HG03159 (cell line): ENCODE measurements around the gene CACNA2D2.

ENCODE experiments used
- ATAC-seq: cut with Tn5 transposase; IDR thresholded peaks from one replicate; pipeline ENCODE4 v1.9.1; 2021; ENCODE audit warnings: mild to moderate bottlenecking, moderate library complexity; ENCODE audit not compliant: unreplicated experiment

CACNA2D2 gene

DNA sequence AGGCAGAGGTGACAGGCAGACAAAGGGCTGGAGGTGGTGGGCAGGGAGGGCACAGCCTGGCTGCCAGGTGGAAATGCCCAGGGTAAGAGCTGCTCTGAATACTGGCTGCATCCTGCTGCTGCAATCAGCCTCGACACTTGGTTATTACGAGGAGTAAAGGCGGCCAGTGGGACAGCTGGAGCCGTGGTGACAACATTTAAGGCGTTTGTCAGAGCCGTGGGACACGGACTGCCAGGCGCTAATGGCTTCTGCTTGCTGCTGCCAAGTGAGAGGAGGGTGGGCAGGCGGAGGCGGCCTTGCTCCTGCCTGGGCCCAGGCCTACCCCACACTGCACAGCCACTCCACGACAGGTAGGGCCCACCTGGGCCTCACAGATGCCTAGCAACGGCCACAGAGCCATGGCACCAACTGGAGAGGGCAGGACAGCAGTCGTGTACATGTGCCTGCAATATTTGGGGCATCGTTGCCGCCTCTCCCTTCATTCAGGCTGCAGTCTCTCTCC, 94.9 kb downstream of the CACNA2D2 start:
- no peak for ATAC-seq

DNA sequence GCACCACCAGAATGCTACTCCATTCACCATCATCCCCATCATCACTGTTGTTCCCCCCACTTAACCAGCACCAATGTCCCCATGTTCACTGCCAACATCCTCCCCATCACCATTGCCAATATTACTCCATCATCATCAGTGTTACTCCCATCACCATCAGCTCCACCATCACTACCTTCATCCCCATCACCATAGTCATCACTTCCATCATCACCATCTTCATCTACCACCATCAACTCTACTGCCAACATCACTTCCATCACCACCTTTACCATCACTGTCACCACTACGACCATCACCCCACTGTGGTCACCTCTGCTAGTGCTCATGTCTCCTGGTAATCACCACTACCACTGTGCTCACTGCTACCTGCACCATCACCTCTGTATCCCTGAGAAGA, 96.9 kb downstream of the CACNA2D2 start:
- ATAC-seq, result no peak

DNA sequence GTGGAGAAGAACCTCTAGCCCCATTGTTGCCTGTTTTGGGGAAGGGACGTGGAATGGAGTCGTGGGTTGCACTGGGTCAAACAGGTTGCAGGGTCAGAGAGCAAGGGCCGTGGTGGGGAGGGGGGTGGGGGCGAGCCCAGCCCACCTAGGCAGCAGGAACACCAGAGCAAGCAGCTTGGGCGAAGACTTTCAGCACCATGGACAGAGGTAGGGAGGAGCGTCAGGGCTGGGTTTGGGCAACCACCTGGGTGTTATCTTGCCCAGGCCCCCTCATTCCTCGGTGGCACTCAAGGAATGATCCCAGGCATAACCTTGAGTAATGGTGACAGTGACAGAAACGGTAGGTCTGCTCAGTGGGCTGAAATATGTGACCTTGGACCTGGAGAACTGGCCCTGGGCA, 98.2 kb downstream of the CACNA2D2 start:
- no peak for ATAC-seq

DNA sequence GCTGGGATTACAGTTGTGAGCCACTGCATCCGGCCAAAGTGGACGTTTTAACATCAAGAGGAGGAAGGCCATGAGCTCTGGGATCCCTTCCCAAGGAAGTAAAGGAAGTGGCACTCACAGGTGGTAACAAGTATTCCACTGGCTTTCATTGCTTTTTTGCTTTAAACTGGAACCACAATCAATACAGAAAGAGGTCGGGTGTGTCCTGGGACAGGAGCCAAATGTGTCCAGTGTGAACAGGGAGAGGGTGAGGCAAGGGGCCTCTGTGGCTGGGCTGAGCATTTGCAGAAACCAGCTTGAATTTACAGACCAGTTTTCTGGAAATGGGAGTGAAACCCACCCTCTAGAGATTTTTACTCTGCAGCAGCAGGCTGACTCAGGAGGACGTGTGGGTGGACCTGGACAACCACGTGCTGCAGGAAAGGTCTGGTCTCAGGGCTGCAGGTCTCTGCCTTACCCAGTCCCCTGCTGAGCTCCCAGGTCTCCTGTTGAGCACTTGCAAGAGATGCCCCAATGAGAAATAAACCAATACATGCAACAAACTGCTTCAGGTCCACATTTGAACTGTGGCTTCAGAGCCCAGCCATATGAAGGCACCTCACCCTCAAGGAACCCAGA, 101.3 kb downstream of the CACNA2D2 start:
- ATAC-seq, result no peak

DNA sequence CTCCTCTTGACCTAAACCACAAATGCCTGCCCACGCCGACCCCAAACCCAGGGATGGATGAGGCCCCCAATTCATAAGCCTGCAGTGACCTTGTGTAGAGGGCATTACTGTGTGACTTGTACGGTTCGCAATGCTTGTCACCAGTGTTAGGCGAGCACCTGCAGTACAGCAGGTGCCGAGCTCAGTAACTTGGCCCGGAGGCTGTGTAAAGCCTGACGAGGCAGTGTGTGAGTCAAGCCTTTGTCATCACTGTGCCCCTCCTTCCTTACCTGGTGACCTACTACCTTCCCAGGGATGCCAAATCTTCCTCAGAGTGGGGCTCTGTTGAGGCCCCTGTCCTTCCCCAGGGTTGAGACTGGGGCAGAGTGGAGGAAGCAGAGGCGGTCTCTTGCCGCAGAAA, 106.9 kb downstream of the CACNA2D2 start:
- ATAC-seq, result no peak

DNA sequence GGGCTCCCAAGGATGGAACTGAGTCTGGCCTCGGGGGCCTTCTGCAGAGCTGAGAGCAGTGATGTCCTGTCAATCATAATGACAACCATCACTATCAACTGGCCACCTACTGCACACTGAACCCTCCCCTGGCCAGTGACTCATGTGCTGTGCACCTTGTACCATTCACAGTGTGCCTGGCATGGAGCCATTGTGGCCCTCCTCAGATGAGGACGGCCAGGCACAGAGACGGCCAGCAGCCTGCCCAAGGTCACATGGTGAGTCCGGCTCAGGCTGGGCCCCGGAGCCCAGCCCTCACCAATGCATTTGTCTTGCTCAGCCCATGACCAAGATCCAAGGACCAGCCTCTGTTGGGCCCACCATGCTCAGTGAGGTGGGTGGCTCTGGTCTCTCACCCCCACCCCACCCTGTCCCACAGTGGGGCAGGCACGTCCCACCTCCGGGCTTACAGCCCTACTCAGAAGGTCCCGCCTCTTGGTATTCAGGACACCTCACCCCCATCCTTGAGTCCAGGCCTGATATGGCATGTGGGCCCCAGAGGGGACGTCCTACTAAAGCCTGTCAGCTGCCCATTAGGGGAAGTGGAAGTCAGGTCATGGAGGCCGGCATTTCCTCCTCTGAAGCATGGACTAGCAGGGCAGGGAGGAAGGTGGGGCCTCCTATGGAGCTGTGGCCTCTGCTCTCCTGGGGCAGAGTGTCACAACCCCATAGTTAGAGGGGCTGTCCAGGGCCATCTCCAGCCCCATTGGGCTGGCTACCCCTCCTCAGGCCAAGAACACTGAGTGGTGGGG, 108.2 kb downstream of the CACNA2D2 start:
- ATAC-seq, result no peak

DNA sequence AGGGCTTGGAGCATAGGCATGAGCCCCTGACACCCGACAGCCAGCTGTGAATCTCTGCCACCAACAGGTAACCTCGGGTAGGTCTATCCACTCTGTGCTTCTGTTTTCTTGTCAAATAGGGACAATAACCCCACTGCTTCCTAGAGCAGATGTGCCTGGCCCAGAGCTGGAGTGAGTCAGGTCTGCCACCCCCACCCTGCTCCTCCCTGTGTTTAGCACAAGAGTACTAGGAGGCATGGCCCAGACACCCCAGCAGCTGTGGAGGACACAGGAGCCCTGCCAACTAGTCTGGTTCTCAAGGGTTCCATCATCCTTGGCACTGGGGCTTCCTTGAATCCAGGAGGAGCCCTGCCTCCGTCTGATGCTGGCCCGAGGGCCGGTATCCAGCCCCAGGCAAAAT, 110.4 kb downstream of the CACNA2D2 start:
- ATAC-seq, result no peak

DNA sequence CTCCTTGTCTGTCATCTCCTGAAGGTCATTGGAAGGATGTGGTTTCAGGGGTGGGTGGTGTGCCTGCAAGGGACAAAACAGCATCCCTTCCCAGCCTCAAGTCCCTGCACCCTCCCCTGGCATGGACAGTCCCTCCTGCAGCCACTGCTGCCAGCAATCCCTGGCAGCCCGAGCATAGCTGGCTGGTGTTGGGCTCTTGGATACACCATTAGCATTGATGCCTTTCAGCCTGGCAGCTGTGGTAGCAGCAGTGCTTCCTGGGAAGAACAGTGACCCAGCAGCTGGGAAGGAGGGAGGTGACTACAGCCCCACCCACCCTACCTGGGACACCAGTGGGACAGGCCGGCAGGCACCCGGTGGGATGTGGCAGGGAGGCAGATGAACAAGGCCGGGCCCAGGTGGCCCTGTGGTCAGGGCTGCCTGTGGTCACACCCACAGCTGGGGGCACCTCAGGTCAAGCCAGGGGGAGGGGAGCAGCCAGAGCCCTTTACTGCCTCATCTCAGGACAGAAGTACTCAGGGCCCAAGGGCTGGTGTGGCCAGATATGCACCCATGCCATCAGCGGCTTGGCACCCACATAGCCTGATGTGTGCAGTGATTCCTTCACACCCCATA, 111.2 kb downstream of the CACNA2D2 start:
- ATAC-seq, result no peak

DNA sequence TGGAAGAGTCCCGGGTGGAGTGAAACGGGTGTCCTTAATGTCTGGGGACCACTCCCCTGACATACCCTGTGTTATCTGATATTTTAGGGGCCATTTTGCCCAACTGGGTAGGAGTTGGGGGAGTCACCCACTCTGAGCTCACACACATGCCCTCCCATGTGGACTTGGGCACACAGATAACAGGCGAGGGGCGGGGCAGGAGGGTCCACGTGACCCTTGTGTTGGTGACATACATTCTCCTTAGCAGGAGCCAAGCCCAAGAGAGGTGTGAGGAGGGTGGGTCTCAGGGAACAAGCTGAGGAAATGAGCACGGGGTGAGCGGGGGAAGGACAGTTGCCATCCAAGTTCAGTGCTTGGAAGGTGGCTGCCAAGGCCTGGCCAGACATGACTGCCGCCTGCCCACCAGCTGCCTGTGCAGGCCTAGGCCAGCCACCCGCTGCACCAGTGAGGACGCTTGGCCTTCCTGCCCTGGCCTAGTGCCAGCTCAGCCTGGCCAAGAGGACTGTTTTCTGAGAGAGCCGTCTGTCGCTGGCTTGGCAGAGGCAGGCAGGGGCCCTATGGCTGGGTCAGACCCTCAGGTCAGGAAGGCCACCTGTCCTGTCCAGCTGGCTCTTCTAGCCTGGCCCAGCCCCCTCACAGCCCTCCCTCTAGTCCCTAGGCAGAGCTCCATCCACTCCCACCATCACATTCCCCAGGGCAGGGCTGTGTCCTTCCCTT, 112.8 kb downstream of the CACNA2D2 start:
- no peak for ATAC-seq

DNA sequence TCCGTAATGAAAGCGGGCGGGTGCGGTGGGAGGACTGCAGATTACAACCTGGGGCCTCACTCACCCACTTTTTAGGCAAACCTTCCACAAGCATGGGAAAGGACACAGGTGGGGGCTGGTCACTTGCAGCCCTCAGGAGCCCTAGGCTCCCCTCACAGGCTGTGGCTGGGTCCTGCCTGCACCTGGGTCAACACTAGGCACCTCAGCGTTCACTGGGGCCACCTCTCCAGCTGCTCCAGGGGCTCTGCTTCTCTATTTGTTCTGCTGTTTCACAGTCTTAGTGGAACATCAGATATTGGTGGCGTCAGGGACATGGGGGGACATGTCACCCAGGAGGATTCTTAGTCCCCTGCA, 114.0 kb downstream of the CACNA2D2 start:
- no peak for ATAC-seq

DNA sequence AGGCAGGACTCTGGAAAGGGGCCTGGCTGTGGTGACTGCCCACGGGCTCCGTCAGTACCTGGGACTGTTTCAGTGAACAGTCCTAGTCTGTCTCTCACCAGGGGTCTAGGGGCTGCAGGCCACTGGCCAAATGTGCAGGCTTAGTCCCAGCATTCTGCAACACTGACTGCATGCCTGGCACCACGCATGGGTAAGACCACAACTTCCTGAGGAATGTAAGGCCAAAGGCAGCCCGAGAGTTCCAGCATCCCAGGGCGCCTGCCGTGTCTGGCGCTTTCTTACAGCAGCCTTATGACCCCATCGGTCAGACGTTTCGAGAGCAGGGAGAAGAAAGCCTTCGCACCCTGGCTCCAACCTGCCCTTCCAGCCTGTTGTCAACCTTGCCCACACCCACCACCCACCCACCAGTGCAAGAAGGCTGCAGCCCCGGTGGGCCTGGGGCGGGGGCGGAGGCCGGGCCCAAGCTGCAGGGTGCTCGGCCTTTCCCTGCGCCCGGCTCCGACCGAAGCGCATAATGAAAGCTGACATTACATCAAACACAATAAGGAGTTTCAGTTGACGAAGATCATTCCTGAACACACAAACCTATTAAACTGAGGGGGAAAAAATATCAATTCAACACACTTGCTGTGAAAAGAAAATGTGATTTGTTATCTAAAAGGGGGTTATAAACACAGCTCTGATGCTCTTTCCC, 114.6 kb downstream of the CACNA2D2 start:
- no peak for ATAC-seq

DNA sequence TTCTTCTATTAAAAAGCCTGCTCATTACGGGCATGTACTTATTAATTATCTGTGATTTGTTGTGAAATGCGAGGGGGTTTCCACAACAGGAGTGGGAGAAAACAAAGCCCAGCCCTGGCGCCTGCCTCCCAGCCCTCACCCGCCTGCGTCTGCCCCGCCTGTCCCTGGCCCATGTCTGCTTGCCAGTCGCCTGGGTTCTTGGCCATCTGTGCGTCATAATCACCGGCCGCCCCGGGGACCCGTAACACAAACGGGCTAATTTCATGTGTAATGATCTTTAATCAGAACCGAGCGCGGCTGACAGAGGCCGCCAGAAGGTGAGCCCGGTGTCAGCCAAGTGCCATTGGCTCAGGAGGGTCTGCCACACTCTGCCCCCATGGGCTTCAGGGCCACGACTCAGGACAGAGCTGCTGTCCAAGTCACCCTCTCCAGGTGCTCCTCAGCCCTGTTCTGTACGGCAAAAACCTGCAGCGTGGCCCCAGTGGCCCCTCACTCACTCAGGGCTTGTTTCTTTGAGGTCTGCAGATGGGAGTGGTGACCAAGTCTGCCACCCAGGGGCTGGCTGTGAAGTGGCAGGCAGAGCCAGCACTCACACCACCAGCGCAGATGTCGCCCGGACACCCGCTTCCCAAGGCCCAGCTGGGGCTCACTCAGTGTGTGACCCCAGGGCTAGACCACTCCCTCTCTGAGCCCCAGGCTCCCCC, 115.3 kb downstream of the CACNA2D2 start:
- ATAC-seq, result no peak

DNA sequence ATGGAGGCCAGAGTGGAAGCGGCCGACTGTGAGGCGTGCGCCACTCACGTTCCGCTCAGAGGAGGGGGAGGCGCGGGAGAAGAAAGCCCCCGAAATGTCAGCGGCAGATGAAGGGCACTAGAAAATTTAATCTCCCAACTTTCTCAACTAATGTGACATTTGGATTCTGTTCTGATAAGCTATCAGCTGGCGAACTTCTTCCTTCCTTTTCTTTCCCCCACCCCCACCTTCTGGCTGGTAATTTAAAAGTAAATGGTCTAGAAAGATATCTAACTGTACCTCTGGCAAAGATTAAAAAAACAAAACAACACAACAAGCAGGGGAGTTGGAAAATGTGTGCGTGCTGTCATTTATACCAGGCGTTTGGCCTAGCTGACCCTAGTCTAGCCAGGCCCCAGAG, 117.7 kb downstream of the CACNA2D2 start:
- ATAC-seq, result no peak

DNA sequence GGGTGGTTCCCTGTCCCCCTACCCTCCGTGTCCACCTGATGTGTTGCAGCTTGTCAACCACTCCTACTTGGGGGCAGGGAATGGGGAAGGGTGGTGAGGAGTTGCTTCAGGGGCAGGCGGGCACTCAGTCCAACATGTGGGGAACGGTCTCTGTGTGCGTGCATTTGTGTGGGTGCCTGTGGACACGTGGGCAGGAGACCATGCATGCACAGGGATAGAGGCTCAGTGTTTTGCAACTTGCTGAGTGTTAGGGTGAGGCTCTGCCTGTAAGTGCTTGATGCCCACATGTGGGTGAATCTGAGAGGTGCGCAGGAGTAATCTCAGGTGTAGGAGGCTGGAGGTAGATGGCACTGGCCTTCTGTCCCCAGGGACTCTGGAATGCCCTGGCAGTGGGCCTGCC, 119.7 kb downstream of the CACNA2D2 start:
- ATAC-seq, result no peak

DNA sequence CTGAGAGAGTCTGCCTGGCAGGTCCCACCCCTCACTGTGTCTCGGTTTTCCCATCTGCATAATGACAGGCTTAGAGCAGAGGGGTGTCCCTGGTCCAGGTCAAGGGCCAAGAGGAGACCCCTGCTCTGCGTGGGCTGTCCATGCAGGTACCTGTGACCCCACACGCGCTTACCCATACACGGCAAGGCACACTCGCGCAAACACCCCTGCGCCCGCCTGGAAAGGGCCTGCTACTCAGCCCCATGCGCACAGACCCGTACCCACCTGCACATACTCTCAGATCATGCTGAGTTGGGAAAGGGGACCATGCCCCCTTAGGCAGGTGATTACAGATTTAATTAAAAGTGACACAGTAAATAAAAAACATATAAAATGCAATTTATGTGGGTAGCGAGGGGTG, 120.7 kb downstream of the CACNA2D2 start:
- ATAC-seq, result no peak

DNA sequence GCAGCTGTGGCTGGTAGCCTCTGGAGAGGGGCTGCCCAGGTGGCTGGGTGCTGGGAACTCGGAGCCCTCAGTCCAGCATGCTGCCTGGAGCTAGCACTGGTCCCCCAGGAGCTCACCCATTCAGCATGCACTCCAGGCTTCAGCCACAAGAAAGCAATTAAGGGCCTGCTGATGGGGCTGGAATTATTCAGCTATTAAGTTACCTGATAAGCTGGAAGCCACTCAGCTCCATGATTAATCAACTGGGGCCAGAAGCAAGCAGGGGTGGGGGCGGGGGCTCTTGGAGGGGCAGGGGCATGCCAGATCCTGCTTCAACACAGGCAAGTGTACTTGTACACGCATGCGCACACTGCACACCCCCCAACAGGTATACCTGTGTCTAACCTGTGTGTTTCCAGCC, 122.1 kb downstream of the CACNA2D2 start:
- no peak for ATAC-seq

DNA sequence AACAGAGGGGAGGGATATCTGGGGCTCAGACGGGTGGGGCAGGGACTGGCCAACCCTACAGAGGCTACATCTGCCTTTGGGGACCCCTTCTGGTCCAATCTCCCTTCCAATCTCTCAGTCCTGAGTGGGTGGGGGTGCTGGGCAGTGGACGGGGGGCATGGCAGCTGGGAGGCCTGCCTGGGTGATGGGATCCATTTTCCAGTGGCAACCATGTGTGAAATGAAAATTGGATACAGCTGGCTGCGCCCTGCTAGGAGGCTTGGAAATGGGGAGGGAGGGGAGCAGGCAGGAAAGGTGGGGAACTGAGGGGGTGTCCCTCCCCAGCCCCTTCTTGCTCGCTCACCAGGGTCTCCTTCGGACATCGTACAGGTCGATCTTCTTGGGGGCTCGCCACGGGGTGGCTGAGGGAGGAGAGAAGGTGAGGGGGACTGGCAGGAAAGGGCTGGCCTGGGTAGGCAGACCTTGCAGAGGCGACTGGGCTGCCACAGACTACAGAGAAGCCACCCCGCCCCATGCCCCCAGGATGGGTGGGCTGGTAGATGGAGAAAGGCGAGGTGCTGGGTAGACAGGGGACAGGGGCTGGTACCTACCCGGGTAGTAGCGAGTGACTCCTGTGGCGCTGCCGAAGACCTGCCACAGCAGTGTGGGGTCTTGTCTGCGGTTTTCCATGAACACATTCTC, 122.9 kb downstream of the CACNA2D2 start:
- ATAC-seq, result no peak

DNA sequence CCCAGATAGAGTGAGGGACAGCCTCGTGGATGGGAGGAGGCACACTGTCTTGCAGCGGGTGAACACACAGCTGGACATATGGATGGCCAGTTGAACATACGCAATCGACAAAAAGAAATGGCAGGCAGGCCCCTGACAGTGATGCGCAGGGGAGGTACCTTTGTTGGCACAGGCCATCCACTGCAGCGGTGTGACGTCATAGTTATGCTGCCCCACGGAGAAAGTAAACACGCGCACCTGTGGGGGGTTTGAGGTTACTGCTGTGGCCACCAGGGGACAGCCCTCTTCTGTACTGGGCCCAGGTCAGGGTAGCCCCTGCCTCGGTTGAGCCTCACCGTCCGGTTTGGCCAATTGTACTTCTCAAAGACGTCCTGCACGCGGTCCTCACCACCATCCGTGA, 124.7 kb downstream of the CACNA2D2 start:
- no peak for ATAC-seq

DNA sequence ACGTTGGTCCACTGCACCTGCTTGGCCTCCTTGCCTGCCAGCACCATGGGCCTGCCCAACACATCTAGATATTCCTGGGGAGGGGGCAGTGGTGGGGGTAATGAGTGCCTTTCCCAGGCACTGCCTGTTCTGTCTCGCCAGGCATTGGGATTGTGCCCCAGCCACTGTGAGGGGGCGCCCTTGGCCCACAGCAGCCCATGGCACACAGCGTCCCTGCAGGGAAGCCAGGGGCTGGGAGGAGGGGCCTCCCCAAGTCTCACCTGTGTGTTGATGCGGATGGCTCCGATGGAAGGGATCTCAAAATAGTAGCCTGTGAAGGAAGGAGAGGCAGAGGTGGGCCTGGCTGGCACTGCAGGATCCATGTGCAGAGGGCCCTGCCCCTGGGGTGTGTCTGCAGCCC, 125.4 kb downstream of the CACNA2D2 start:
- no peak for ATAC-seq
